DMS153 (cell line): Measurements from ENCODE around the gene LRRC4C.
A peak's percentile ranks its signal among the peaks of the same experiment; 100 is the strongest.

Source experiments
- DNase-seq: peaks from one replicate; lab custom pipeline; 2025; lab: John Stamatoyannopoulos, UW

The LRRC4C gene

GRCh38 chr11:40445391-40445790 is 1014.1 kb downstream of the LRRC4C start:
- DNase-seq: no peak

DNA sequence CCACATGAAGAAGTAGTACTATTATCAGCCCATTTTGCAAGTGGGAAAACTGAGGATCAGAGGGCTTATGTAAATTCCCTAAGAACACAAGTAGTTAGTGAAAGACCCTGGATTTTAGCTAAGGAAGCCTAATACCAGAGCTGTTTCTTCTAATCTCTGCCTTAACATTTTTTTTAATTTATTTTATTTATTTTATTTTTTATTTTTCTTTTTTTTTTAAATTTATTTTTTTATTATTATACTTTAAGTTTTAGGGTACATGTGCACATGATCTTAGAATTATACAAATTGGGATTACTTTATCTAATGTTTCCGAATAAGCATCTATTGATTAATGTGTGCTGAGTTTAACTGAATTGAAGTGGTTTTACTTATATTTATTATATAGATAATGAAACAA is 1015.3 kb downstream of the LRRC4C start:
- DNase-seq: no peak

DNA sequence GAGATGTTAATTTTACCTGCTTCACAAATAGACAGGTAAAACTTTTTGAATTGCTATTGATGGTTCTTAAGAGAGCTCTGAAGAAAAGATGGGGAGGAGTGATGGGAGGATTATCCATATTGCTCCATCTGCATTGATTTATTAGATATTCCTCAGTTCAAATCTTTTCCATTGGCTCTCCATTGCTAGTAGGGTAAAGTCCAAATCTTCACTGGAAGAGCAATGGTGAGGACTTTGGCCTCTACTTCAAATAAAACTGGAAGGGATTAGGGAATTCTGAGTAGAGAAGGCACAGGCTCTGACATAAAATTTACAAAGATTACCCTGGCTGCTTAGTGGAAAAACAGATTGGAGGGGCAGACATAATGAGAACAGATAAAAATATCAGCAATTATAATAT is 1024.1 kb downstream of the LRRC4C start:
- DNase-seq: no peak

DNA sequence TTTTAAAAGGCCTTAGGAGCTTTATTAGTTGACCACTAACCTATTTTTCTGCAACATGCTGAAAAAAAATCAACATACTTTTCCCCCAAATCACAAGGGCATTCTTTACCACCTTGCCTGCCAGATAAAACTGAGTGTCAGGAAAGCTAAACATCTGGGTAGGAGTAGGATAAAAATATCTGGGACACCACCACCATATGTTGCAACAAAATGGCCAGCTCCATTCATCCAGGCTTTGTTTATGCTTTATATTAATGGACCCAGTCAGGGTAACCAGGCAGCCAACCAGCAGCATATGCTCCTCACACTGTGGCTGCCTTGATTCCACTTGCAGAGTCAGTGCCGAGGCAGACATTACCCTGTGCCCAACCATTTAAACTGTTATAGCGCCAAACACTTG is 1024.5 kb downstream of the LRRC4C start:
- DNase-seq: no peak

DNA sequence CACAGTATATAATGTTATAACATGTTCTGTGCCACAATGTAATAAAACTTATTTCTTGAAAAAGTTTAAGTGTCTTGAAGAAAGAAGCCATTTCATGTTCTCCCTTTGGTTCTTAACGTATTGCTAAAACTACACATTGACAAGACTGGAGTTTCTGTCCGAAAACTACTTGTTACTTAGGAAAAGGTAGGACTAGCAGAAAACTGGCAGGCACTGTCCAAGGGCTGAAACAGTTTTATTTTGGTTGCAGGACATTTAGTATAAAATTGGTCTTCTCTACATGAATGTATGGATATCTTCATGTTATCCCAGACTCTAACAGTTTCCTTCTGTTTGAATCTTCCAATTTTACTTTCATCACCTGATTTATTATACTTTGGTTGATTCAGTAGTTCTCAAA is 1027.1 kb downstream of the LRRC4C start:
- DNase-seq: no peak

DNA sequence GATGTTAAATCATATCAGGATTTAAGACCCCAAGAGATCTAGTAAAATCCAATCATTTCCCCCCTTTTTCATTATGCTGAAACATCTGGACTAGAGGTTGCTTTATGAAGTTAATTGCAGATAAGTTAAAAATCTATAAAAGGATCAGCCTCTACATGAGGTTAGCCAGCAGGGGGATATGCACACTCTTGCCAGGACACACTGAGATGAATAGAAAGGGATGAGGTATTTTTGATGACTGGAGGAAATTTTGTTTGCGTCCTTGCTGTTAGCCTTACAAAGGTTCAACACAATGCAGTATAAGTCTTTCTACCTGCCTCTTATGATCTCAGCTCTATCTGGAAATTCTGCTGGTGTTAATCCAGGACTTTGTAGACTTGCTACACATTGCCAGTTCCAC is 1034.3 kb downstream of the LRRC4C start:
- no peak for DNase-seq

DNA sequence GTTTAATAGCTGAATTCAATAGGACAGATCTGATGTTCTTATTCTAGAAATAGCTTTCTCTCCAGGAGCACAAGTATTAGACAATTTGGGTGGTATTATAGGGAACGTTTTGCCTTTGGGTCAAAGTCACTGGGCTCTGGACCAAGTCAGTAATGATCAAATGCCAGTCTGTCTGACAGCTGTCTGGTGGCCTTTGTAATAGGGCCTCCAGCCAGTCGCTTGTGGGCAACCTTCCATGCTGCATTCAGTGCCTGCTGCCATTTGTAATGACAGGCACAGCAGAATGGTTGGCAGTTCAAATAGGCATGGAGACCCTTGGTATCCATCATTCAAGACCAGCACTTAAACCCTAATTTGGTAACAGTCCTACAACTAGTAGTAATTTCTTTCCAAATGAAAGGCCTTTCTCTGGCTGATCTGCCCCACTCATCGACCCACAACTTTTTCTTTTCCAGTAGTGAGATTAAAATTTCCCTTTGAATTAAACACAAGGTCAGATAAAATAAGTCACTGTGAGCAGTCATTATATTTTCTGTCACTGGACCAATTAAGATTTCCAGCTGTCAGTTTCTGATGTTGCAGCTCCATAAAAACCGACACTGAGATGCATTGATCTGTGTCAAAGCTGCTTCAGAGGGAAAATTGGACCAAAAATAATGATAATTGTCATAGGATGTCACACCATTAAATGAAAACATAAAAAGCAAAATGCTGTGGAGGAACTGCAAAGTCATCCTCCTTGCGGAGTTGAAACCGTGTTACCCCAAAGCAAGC is 1038.1 kb downstream of the LRRC4C start:
- DNase-seq: no peak

- no peak for DNase-seq
Measured at GRCh38 chr11:40417627-40418026, 1041.8 kb downstream of the LRRC4C start.

GRCh38 chr11:40407355-40407754 is 1052.1 kb downstream of the LRRC4C start:
- DNase-seq: no peak

DNA sequence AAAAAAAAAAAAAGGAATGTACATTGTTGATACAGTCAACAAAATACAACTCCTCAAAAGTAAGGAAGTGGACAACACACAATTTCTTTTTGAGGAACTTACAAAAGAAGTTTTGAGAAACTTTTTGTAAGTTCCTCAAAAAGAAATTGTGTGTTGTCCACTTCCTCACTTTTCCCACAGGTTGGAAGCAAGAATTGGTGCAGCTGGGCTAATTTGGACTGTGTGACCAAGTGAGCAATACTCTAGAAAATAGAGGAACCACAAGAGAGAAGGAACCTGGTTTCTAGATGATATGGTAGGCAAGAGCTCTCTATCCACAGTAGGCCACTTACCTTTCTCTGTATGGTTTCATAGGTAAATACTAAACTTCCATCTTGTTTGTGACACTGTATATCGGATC is 1053.8 kb downstream of the LRRC4C start:
- DNase-seq: no peak

- no peak for DNase-seq
Measured at GRCh38 chr11:40403321-40403720, 1056.1 kb downstream of the LRRC4C start.

DNA sequence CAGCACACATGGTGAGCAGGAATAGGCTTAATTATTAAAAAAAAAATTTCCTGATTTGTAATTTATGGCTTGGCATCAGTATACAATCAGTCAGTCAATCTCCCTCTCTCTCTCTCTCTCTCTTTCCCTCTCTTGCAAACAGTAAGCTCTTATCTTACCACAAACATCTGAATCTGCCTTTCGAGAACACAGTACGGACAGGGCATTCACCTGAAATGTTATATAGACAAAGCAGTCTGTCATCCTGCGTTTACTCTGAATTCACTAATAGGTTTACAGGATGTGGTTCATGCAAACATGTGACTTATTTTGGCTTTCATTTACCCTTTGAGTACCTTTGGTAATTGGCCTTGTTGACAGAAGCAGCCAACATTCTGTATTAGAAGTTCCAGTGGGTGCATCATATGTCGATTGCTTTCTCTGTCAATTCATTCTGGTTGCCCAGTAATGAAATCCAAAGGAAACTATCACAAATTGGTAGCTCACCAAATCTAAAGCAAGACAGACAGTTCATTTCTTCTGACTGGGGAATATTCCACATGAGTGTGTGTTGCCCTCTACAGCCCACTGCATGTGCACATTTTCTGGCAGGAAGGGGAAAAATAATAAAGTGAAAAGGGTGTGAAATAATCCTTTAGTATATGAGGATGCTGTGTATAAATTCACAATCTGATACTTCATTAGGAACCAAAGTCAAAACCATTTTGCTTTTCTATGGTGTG is 1058.2 kb downstream of the LRRC4C start:
- peak; percentile 91 for DNase-seq

GRCh38 chr11:40397141-40397540 is 1062.3 kb downstream of the LRRC4C start:
- no peak for DNase-seq

DNA sequence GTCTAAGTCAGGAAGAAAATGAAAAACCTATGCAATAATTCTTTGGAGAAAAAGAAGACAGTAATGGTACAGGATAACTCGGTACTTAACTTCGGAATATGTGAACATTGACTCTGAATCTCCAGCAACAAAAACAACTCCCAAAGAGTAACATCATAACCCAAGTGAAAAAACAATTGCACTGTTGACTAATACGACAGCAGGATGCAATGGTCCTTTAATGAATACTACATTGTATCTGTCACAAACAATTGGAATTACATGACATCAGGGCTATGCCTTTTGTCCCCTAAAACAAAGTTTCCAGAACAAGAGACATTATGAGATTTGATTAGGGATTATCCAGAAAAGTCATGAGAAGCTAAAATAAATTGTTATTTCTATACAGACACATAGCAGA is 1065.9 kb downstream of the LRRC4C start:
- DNase-seq: no peak

DNA sequence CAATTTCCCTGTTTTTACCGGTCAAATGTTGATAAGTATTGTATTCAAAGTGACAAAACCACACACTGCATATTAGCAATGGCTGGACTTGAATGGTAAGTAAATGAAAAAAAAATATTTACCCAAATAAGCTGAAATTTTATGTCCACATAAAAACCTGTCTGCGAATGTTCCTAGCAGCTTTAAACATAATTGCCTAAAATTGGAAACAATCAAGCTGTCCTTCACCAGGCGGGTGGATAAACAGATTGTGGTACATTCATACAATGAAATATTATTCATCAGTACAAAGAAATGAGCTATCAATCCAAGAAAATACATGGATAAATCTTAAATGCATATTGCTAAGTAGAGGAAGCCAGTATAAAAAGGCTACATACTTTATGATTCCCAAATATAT is 1067.8 kb downstream of the LRRC4C start:
- no peak for DNase-seq

GRCh38 chr11:40388097-40388818 is 1071.2 kb downstream of the LRRC4C start:
- DNase-seq: no peak

DNA sequence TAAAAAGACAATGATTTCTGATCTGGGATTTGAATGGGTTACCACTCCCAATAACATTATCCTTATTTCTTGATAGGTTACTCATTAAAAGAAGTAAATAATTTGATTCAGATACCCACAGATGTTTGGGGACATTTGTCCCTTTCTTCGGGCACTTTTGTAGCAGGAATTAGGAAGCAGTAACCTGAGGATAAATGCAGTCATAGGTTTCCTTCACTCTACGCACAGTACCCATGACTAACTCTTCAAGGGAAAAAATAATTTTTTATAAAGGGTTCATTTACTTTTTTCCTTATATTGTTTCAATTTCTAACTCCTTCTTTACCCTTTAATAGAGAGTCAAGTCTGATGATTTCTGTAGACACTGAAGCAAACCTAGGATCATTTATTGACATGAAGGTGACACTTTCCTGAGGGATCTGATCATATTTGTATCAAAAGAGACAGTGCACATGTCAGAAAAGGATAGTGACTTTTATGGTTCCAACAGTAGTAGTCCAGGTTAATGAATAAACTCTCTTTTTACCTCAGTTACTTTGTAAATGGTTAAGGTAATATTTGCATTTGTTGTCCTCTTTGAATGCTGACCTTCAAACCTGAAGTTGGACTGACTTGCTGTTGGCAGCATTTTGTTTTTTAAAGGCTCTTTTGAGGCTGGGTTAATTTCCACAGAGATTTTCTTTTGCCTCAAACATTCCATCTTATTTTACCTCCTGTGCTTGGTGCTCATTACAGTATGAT is 1072.0 kb downstream of the LRRC4C start:
- DNase-seq: no peak

GRCh38 chr11:40384991-40385390 is 1074.5 kb downstream of the LRRC4C start:
- no peak for DNase-seq

DNA sequence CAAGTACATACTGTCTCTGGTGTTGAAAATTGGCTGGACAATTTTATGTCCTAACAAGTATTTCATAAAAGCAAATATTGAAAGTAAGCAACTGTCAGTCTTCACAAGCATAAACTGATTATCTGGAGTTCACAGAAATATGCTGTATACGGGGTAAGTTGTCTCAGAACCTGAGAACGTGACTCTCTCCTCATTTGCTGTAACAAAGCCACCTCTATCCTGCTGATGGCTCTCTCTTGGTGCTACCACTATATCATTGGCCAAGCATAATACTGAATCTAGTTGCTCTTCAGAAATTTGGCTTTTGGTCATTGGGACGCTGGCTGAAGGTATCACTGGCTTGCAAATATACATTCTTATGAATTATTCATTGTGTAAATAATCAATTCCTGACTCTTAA is 1078.0 kb downstream of the LRRC4C start:
- DNase-seq: no peak

- no peak for DNase-seq
Measured at GRCh38 chr11:40380835-40381234, 1078.6 kb downstream of the LRRC4C start.

DNA sequence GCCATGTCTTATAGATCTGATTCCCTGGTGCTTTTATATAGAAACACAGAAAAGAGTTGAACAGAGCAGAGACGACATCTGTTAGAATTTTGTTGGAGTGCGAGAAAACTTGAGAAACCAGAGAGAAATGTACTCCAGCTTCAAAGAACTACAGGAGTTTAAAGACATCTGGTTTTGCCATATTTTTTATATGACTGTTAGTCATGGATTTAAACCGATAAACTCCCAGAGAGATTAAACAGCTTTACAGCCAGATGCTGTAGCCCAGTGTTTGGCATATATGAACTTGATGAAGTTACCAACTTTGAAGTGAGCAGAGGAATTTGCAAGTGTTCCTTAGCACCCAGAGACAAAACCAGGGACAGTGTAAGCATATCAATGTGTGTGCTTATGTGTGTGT is 1083.1 kb downstream of the LRRC4C start:
- no peak for DNase-seq
